GM12874 (cell line): ENCODE measurements around the gene PCDHGB7.

ENCODE experiments used
- CTCF ChIP-seq: IDR thresholded peaks from 2 replicates; pipeline ENCODE4 v1.5.1; 2011; ENCODE audit warnings: low read depth, mild to moderate bottlenecking, control low read depth, low read length, moderate library complexity; ENCODE audit not compliant: insufficient read depth

The PCDHGB7 gene

GRCh38 chr5:141437221-141437620 lies 19.7 kb downstream of the PCDHGB7 start:
- TF ChIP-seq CTCF = no peak

GRCh38 chr5:141439411-141440141 lies 22.1 kb downstream of the PCDHGB7 start:
- no peak for TF ChIP-seq CTCF

- TF ChIP-seq CTCF = no peak
Measured at GRCh38 chr5:141440341-141440740, 22.9 kb downstream of the PCDHGB7 start.

GRCh38 chr5:141441571-141442170 lies 24.2 kb downstream of the PCDHGB7 start:
- no peak for TF ChIP-seq CTCF

GRCh38 chr5:141465351-141465750 lies 47.9 kb downstream of the PCDHGB7 start:
- no peak for TF ChIP-seq CTCF
